LoVo (cell line): ENCODE results near the gene SMG7.

Experiments
- DNase-seq: peaks from one replicate; pipeline ENCODE4 v3.0.0-alpha.2; 2016; ENCODE audit warnings: low spot score

SMG7 gene

DNA sequence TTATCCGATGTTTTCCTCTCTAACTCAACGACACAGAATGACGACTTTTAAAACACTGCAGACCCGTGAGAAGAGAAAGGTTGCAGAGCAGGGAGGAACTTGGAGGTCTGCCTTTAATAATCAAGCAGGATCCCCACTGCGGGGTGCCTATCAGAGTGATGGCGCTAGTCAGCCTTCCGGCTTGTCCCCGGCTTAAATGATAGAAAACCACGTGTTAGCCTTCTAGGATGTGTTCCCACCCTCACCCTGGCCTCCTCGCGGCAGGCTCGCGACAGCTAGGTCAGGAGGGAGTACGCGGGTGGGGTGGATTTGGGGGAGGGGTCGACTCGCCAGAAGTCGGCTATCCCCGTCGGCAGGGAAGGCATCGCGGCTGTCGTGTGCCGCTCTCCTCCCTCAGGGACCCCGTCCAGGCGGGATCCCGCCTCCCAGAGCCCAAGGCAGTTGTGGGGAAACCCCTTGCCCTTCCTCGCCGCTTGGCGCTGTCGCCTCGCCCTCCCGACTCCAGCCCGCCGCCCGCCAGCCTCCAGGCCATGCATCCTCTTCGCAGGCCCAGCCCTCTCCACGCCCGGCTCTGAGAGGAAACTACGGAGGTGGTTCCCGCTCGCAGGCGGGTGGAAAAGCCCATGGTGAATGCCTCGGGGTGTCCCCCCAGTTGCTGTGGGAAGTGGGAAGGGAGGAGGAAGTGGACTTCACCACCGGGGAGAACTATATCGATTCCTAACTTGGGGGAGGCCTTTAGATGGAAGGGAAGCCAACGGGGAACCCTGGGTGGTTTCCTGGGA, 1.1 kb upstream of the SMG7 start:
- peak; percentile 67 for DNase-seq

DNA sequence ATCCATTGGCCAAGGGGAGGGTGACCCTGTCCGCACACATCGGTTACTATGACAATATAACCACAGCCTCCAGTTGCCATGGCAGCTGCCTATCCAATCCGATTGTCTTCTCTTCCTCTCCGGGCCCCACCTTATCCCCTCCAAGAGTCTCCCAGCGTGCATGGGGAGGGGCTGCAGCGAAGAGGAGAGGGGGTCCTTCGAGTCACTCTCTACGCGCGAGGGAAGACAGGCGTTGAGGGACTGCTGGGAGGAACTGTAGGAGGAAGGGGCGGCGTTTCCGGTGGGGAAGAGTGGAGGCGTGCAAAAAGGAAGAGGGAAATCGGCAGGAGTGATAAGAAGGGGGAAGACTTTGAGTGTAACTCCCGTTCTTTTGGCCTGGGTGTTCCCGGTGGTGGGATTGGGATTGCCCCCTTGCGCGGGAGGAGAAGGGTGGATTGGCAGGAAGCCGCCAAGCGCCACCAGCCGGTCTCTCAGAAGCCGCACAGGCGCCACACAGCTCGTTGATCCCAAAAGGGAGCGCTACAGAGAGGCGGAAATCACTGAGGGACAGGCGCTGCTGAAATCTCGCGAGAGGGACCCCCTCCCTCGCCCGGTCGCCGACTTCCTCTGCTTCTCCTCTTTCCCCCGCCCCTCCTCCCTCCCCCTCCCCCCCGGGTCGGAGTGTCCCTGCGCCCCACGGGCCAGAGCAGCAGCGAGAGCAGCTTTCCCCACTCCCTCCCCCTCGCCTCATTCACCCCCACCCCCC, 384 bp upstream of the SMG7 start:
- DNase-seq = peak; percentile 92

DNA sequence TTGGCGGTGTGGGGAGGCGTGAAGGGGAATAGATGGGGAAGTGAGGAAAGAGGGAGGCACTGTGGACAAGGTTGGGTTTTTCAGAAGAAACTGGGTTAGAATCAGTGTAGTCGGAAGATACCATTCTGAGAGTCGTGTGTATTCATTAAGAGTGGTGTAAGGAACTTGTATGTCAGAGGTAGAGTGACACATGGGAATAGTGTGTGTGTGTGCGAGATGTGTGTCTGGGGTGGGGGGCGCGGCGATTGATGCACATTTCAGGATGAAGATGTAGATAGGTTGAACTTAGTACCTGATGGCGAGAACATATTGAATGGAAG, 878 bp downstream of the SMG7 start:
- DNase-seq = no peak

- DNase-seq = no peak
These were observed 3.8 kb downstream of the SMG7 start for GRCh38 chr1:183476081-183476480.

DNA sequence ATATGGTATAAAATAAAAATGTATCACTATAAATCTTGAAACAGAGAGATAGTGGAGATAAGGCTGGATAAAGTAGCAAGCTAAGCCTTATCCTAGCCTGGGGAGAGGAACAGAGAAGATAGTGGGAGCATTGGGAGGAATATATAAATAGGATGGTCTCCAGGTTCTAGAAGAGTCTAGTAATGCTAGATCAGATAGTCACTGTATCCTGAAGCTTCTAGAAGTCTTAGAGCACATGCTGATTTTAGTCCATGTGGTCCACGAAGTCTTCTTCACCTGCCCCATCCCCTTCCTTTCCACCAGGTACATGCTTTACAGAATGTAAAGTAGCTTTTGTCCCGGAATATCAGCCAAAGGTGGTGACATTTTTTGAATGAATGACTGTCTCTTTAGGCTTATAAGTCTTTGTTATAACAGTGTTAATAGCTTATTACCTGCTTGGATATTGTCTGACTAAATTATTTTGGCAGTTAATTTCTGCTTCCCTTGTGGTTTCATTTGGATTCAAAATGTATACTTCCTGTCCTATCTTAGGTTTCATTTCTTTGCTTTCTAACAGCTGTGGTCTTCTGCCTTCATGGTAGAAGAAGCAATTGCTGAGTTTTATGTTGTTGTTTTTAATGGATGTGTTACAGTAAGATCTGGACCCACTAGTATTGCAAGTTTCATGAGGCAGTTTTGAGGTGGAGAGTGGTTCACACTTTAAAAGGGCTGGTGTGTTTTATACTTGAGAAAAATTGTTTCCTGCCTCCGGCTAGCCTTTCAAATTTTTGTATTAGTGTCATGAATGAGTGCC, 5.9 kb downstream of the SMG7 start:
- DNase-seq = no peak

DNA sequence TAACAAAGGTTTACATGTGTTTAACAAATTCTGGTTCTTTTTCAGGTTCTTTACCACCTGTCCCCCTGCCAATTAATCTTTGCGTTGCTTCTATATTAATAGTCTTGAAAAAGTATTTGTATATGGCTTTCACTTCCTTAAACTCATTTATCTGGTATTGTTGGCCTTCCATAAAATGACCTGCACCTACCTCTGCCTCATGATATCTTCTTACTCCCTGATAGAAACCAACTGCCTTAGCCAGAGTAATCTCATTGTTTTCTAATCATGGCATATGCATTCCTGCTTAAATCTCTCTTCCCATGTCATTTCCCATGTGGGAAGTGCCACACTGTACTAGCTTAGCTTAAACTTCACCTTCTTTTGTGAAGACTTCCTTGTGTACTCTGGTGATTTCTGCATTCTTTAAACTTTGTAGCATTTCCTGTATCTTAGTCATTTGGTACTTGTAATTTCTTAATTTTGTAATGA, 8.7 kb downstream of the SMG7 start:
- no peak for DNase-seq

DNA sequence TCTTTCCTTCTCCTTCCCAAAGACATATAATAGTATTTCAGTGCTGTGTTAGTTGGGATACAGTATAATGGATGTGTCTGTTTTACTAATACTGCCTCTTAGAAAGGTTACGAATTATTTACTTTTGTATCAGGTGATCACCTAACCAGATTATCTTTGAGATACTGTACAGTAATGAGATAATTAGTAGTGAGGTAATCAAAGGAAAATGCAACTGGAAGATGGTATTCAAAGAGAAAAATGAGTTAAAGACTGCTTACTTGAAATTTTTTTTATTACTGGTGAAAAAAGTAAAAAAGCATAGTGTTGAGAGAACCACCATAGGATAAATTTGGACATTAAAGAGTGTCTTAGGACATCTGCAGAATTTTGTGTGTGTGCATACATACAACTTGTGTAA, 10.9 kb downstream of the SMG7 start:
- no peak for DNase-seq

DNA sequence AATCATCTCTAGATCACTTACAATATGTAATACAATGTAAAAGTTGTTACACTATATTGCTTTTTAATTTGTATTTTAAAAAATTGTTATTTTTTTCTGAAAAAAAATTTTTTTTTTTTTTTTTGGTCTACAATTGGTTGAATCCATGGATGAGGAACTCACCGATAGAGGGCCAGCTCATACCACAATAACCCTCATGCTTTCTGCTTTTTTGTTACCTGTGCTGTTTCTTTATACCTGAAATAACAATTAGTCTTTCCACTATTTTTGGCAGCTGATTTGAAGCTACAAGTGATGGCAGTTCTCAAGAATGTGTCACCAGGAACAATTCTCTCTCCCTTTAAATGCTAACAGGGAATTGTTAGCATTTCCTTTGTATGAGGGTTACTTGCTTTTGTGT, 12.0 kb downstream of the SMG7 start:
- no peak for DNase-seq

- DNase-seq = no peak
These were observed 12.6 kb downstream of the SMG7 start for GRCh38 chr1:183484851-183485250.

DNA sequence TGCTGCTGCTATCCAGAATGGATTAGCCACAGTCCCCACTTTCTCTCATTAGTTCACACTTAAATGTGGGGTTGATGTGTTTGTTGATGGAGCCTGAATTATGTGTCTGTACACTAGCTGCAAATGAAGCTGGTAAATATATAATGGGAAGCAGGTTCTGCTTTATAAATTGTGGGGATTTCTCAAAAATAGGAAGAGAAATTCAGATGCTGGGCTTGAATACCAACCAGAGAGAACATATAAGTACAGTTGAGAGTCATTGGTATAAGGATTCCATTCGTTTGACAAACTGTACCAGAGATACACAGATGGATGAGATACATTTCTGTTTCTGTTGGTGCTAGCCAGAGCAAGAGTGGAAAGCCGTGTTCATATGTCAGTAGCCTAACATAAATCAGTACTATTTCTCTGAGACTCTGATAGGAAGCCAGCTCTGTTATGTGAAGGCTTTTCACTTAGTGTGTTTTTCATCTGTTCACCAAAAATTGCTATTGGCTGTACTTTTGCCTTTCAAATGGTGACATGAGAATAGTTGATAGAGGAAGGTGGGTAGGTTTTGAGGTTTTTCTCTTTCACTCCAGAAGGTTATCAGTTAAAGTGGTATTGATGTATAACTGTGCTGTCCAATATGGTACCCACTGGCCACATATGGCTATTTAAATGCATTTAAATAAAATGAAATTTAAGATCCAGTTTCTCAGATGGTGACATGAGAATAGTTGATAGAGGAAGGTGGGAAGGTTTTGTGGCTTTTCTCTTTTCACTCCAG, 15.6 kb downstream of the SMG7 start:
- DNase-seq = no peak

- no peak for DNase-seq
These were observed 18.6 kb downstream of the SMG7 start for GRCh38 chr1:183490932-183491331.

- peak; percentile 46 for DNase-seq
These were observed 21.4 kb downstream of the SMG7 start for GRCh38 chr1:183493540-183494245.

GRCh38 chr1:183495420-183495819, 23.1 kb downstream of the SMG7 start:
- DNase-seq = no peak

GRCh38 chr1:183497218-183497617, 24.9 kb downstream of the SMG7 start:
- no peak for DNase-seq

GRCh38 chr1:183498342-183498991, 26.2 kb downstream of the SMG7 start:
- no peak for DNase-seq

GRCh38 chr1:183505454-183506089, 33.3 kb downstream of the SMG7 start:
- no peak for DNase-seq

GRCh38 chr1:183506561-183506960, 34.3 kb downstream of the SMG7 start:
- no peak for DNase-seq

- no peak for DNase-seq
These were observed 36.4 kb downstream of the SMG7 start for GRCh38 chr1:183508694-183509093.

- no peak for DNase-seq
These were observed 40.2 kb downstream of the SMG7 start for GRCh38 chr1:183512450-183512849.

DNA sequence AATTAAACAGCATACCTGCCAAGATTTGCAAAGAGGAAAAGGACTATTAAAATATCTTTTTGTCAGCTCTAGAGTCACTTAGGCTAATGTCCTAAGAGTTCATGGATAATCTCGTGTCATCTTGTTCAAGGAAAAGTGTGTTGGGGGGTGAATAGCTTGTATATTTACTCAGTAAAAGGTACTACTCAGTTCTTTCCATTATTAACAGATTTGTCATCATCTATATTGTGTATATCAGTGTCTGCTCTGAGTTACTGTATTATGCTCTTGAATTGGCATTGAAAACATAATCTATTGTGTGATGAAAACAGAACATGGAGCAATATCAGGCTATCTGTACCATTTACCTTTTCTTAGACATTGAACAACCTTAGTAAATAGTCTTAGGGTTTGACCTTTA, 41.9 kb downstream of the SMG7 start:
- no peak for DNase-seq
